HG03280 (cell line): ENCODE data around the gene ACSS1.
A peak's percentile ranks its signal among the peaks of the same experiment; 100 is the strongest.

ENCODE experiments used
- ATAC-seq: cut with Tn5 transposase; IDR thresholded peaks from one replicate; pipeline ENCODE4 v1.9.1; 2021; ENCODE audit warnings: mild to moderate bottlenecking, moderate library complexity; ENCODE audit not compliant: unreplicated experiment

ACSS1 gene

GRCh38 chr20:25059866-25060465 lies 2.0 kb upstream of the ACSS1 start:
- ATAC-seq = no peak

DNA sequence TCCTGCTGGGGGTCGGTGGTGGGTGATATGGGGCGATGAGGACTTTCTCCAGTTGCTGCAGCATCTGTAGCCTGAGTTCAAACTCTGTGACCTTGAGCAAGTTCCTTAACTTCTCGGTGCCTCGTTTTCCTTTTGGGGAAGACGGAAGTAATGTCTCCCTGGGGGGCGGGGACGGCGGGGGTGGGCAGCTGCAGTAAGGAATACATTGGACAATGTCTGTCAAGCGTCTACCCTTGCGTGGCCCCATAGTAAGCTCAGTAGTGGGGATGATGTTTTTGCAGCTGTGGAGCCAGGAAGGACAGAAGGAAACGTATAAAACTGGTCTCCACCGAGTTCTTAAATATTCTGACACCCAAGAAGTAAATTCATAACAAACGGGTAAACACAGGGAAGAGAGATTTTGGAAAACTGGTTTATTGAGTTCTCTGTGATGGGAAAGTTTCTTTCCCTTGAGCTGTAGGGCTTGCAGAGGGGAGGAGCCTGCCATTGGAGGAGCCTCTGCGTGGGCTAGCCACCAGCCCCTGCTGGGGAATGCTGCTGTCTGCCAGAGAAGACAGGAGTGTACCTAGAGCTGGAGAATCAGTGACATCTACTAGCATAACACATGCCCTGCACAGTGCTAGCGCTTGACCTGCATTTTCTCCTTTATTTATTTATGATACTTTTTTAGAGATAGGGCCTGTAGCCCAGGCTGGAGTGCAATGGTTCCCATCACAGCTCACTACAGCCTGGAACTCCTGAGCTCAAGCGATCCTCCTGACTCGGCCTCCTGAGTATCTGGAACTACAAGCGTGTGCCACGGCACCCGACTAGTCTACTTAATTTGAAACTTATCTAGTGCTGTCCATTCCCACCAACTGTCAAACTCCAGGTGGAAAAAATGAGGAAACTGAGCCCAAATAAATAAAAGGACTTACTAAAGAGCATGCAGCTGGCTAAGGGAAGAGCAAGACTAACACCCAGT lies 1.2 kb upstream of the ACSS1 start:
- no peak for ATAC-seq

GRCh38 chr20:25057234-25058050 lies 497 bp downstream of the ACSS1 start:
- ATAC-seq = peak; percentile 34

DNA sequence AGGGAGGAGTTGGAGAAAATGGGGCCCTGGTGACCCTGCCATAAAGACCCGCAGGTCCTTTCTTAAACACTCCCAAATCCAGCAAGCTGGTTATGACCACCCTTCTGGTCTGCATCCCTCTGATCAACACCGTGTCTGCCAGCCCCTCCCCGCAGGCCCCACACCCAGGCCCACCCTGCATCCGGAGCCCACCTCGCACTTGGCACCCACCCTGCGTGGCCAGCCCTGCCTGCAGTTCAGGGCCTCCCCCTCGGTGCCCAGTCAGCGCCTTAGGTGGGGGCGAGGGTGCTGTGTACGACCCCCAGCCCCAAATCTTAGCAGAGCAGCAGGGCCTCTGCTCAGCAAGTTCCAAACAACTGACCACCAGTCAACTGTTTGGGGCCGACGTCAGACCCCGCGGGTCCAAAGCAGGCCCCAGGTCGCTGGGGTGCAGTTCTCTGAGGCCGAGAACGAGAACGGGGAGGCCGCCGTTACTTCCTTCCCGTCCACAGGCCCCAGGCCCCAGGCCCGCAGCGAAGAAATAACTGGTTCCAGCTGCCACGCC lies 1.2 kb downstream of the ACSS1 start:
- ATAC-seq = peak; percentile 32

- ATAC-seq = no peak
These were observed 2.0 kb downstream of the ACSS1 start for GRCh38 chr20:25055711-25056495.

DNA sequence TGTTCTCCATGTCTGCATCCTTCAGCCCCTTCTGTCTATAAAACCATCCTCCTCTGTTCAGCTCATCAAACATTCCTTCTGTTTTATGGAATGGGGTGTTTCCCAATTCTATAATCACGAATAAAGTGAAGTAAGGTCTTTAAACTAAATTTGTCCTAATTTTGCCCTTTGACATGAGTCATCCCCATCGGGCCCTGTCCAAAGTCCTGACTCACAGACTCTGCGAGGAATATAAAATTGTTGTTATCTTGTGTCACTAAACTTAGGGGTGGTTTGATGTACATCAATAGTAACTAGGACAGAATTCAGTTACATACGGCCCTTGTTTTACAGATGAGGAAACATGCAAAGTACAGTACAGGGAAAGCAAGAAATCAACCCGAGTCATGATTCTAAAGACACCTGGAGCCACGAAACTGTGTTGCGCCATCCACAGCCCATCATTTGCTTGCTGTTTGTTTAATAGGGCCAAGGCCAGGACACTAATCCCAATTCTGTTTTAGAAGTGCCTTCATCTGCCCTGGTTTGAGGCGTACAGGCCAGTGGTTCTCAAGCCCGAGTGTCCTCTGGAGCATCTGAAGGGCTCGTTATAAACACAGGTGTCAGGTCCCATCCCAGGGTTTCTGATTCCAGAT lies 2.8 kb downstream of the ACSS1 start:
- no peak for ATAC-seq

- no peak for ATAC-seq
These were observed 3.7 kb downstream of the ACSS1 start for GRCh38 chr20:25054096-25054820.

DNA sequence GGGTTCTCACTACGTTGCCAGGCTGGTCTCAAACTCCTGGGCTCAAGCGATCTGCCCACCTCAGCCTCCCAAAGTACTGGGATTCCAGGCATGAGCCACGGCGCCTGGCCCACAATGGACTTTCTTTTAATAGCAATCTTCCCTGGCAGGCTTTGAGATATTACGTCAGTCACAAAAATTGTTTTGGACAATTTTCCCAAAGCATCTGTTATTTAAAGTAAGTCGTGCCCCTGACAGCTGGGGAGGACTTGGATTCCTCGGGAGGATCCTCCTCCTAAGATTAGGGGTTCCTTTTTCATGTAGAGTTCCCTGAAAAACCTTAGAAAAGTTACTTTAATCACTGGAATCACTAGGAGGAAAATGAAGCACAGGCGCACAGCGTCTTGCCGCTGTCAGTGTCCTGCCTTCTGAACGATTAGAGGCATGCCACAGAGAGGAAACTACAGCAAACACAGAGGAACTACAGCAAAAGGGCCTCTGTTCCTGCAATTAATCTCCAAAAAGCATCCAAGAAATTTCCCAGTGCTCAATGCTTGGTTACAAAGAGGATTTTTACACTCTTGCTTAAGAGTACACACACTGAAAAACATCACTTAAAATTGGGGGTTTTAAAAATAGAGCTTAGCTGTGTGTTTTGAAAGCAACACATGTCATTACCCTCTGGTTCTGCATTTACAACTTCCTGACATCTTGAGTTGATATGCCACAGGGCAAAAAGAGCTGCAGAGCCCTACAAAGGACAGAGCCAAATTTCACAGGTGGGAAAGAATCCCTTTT lies 4.5 kb downstream of the ACSS1 start:
- ATAC-seq = no peak

DNA sequence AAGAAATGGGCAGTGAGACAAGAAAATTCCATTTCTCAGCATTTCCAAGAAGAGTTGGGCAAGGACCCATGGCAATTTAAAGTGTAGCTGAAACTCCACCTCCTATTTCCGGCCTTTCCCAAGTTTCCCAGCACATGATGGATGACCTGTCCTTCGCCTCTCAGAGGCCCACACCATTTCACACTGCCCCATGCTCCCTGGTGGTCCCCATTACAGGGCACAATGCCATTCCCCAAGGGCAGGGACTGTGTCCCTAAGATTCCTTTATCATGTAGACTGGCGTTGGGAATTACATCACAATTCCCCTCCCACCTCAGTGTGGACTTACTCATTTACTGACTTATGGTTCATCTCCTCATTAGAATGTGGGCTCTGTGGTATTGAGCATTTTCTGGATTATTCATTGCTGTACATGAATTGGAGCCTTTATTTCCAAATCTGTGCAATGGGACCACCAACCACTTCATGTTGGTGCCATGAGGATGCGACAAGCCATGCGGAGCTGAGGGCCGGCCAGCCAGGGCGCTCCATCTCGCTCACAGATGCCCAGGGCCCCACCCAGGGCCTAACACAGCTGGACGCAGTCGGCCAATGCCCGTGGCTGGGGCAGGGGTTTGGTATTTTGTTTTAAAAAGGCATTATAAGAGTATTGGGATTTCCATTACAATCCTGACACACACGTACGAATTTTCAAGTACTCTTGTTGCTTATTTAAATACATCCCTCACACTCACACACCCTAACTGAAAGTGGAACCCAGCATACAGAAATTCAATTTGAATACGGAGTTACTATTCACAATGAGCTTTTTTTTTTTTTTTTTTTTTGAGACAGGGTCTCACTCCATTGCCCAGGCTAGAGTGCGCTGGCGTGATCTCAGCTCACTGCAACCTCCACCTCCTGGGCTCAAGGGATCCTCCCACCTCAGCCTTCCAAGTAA lies 5.4 kb downstream of the ACSS1 start:
- no peak for ATAC-seq

DNA sequence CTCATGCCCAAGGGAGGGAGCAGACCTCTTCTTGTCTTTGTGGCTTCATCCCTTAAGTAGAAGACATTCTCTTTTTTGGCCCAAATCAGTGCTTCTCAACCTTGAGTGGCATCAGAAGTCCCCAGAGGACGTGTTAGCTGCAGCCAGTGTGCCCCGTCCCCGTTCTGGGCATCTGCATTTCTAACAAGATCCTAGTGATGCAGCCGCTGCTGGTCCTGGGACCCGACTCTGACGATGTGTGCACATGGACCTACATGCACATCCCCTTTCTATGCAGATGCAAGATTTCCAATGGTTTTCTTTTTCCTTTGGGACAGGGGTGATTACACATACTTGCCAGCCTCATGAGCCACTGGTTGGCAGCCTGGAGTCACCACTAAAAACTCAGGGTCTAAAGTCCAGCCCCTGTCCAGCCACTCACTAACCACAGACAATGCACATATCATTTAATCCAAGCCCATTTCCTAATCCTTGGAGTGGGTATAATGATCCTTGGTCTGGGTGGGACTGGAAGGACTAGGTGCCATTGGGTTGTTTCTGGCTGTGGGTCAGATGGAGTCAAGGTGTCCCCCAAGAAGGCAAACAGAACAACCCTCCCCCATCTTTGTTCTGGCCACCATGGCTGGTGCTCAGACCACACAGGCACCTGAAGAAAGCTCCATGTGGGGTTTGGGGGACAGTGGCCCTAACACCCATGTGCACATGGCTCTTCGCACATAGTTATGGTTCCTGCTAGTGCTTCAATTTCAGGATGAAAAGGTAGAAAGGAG lies 6.4 kb downstream of the ACSS1 start:
- no peak for ATAC-seq

DNA sequence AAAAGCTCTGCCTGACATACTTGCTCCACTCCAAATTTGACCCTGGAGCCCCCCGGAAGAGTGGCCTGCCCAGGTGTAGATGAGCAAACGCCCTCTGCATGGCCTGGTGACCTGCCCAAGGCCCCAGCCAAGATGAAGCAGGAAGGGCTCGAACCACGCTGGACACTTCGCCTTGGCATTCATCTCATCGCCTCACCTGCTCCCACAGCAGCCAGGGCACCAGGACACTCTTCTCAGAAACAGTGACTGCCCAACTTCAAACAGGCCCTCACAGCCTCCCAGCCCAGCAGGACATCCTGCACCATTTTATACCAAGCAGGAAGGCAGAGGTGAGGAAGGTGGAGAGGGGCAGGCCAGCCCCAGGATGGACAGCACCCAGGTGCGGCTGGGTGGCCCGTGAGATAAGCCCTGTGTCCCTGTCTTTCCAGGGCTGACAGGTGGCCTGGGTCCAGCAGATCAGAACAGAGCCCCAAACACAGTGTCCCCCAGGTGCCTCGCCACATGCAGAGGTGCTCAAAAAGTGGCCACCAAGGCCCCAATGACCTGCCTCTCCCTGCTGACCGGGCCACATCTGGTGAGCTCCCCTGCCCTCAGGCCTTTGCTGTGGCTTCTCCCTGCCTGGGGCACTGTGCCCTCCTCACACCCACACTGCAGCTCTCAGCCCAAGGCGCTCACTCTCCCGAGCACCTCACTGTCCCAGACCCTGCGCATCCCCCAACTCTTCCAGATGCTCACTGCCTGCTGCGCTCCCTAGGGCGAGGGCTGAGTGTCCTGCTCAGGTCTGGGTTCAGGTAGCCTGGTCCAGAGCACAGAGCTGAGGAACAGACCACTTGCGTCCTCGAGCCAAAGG lies 7.2 kb downstream of the ACSS1 start:
- ATAC-seq = no peak

GRCh38 chr20:25050082-25050481 lies 7.9 kb downstream of the ACSS1 start:
- no peak for ATAC-seq

GRCh38 chr20:25049261-25050060 lies 8.5 kb downstream of the ACSS1 start:
- no peak for ATAC-seq

DNA sequence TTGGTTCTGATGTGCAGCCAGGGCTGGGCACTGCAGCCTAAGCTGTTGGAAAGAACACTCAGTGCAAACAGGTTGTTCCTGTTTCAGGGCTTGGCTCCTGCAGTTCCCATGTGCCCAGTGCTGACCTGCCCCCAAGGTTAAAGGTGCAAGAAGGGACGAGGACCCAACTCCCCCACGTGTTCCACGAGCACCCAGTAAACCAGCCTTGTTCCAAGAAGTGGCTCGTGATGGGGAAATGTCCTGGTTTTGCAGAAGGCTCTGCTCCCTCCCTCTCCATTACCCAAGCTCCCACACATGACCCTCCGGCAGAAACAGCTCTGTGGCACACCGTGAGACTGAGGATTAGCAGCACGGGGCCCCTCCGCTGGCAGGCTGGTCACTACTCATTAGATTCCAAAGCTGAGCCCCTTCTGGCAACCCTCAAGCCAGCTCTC lies 9.4 kb downstream of the ACSS1 start:
- ATAC-seq = no peak

DNA sequence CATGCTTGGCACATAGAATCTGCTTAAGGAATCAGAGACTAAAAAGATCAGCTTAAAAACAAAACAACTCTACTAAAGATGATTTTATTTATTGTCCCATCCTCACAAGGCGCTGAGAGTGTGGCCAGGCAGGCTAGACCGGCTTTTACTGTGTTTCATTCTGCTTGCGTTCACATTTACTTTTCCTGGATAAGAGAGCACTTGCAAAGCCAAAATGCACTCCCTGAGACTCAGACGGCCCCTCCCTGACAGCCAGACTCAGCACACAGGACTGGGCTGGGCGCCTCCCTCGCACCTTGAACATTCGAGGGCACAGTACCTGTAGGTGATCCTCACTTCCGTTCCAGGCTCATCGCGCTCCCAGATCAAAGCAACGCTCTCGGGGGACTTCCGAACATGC lies 10.2 kb downstream of the ACSS1 start:
- ATAC-seq = no peak
